Liver (tissue), 9 donors: ENCODE measurements around the gene KRT26. TPM values are rescaled to one million over a fixed set of nuclear protein-coding genes. Genes with fewer than 3 reads are reported as not detected.

ENCODE experiments used
- DNase-seq: peaks from one replicate; pipeline ENCODE4 v3.0.0-alpha.2; 2017; ENCODE audit warnings: low spot score
- H3K27ac ChIP-seq, 2 donors: one replicate each; pipeline ENCODE4 v1.7.0; 2013; ENCODE audit warnings: inconsistent platforms in 2 of 2, low read length in 2 of 2, control low read depth in 1 of 2, low read depth in 1 of 2, mild to moderate bottlenecking in 1 of 2
- H3K27me3 ChIP-seq, 4 donors: one replicate each; pipeline versions ENCODE4 v1.6.1 to v1.7.0; 2013; ENCODE audit warnings: low read length in 3 of 4, inconsistent platforms in 1 of 4, mild to moderate bottlenecking in 1 of 4, moderate library complexity in 1 of 4; ENCODE audit not compliant: control insufficient read depth in 4 of 4, insufficient read depth in 4 of 4
- H3K36me3 ChIP-seq, 4 donors: one replicate each; pipeline versions ENCODE4 v1.6.1 to v1.7.0; 2013; ENCODE audit warnings: low read length in 3 of 4, mild to moderate bottlenecking in 3 of 4, low read depth in 1 of 4, moderate library complexity in 1 of 4; ENCODE audit not compliant: control insufficient read depth in 4 of 4, insufficient read depth in 3 of 4
- H3K4me1 ChIP-seq, 4 donors: one replicate each; pipeline versions ENCODE4 v1.6.1 to v1.7.0; 2013; ENCODE audit warnings: low read length in 3 of 4, mild to moderate bottlenecking in 3 of 4, moderate library complexity in 1 of 4; ENCODE audit not compliant: control insufficient read depth in 4 of 4, insufficient read depth in 4 of 4
- H3K4me3 ChIP-seq, 3 donors: one replicate each; pipeline versions ENCODE4 v1.6.1 to v1.7.0; 2013; ENCODE audit warnings: low read length in 3 of 3, control low read depth in 1 of 3, low read depth in 1 of 3, mild to moderate bottlenecking in 1 of 3
- H3K9ac ChIP-seq, 2 donors: one replicate each; pipeline ENCODE4 v1.7.0; 2013; ENCODE audit warnings: low read length in 2 of 2, mild to moderate bottlenecking in 2 of 2, moderate library complexity in 2 of 2, control low read depth in 1 of 2, low read depth in 1 of 2
- H3K9me3 ChIP-seq, 4 donors: one replicate each; pipeline versions ENCODE4 v1.6.1 to v1.7.0; 2013; ENCODE audit warnings: low read length in 3 of 4; ENCODE audit not compliant: control insufficient read depth in 4 of 4
- ATF3 ChIP-seq: IDR thresholded peaks from 2 replicates; pipeline ENCODE4 v1.6.1; 2016; ENCODE audit warnings: antibody characterized with exemption
- CTCF ChIP-seq: fragments of 150-350 bp; IDR thresholded peaks from 2 replicates; pipeline ENCODE4 v1.5.1; 2017; ENCODE audit warnings: improper control_type of control experiment, low read depth, low read length; ENCODE audit not compliant: missing input control
- EGR1 ChIP-seq, 2 donors: IDR thresholded peaks; 2 replicates each; pipeline ENCODE4 v1.6.1; 2016 to 2018; ENCODE audit warnings: antibody characterized with exemption in 2 of 2, low read depth in 2 of 2
- FOXA1 ChIP-seq: IDR thresholded peaks from 2 replicates; pipeline ENCODE4 v1.6.1; 2016; ENCODE audit warnings: antibody characterized with exemption
- FOXA2 ChIP-seq: IDR thresholded peaks from 2 replicates; pipeline ENCODE4 v1.6.1; 2016; ENCODE audit warnings: antibody characterized with exemption
- GABPA ChIP-seq, 2 donors: IDR thresholded peaks in 1 of 2; conservative IDR thresholded peaks in 1 of 2; 2 replicates each; pipeline ENCODE4 v1.6.1; 2016; ENCODE audit warnings: antibody characterized with exemption in 2 of 2, mild to moderate bottlenecking in 1 of 2, moderate library complexity in 1 of 2
- HNF4A ChIP-seq, 2 donors: conservative IDR thresholded peaks; 2 replicates each; pipeline ENCODE4 v1.6.1; 2016; ENCODE audit warnings: antibody characterized with exemption in 2 of 2, mild to moderate bottlenecking in 2 of 2
- HNF4G ChIP-seq: IDR thresholded peaks from 2 replicates; pipeline ENCODE4 v1.6.1; 2016; ENCODE audit warnings: antibody characterized with exemption
- JUND ChIP-seq, 2 donors: IDR thresholded peaks; 2 replicates each; pipeline ENCODE4 v1.6.1; 2016; ENCODE audit warnings: antibody characterized with exemption in 2 of 2
- MAX ChIP-seq: IDR thresholded peaks from 2 replicates; pipeline ENCODE4 v1.6.1; 2016; ENCODE audit warnings: antibody characterized with exemption
- NR2F2 ChIP-seq: IDR thresholded peaks from 2 replicates; pipeline ENCODE4 v1.6.1; 2016; ENCODE audit warnings: antibody characterized with exemption
- RAD21 ChIP-seq, 2 donors: IDR thresholded peaks; 2 replicates each; pipeline ENCODE4 v1.6.1; 2016; ENCODE audit warnings: antibody characterized with exemption in 2 of 2, mild to moderate bottlenecking in 2 of 2
- REST ChIP-seq: IDR thresholded peaks from 2 replicates; pipeline ENCODE4 v1.6.1; 2016; ENCODE audit warnings: antibody characterized with exemption, mild to moderate bottlenecking
- RXRA ChIP-seq, 2 donors: IDR thresholded peaks; 2 replicates each; pipeline ENCODE4 v1.6.1; 2017 to 2018; ENCODE audit warnings: antibody characterized with exemption in 2 of 2, mild to moderate bottlenecking in 1 of 2
- SP1 ChIP-seq: IDR thresholded peaks from 2 replicates; pipeline ENCODE4 v1.6.1; 2018; ENCODE audit warnings: antibody characterized with exemption, mild to moderate bottlenecking
- TAF1 ChIP-seq: conservative IDR thresholded peaks from 2 replicates; pipeline ENCODE4 v1.6.1; 2016; ENCODE audit warnings: antibody characterized with exemption, mild to moderate bottlenecking
- YY1 ChIP-seq: IDR thresholded peaks from 2 replicates; pipeline ENCODE4 v1.6.1; 2016; ENCODE audit warnings: antibody characterized with exemption, mild to moderate bottlenecking
- WGBS: extraction: QIAGEN DNeasy Blood & Tissue Kit; methylation state at CpG from one replicate; pipeline ENCODE4 v1.1.7; 2013; 5-methylcytosine and 5-hydroxymethylcytosine counted together
- polyA plus RNA-seq, 2 donors: library from polyadenylated mRNA; stranded (reverse) in 1 of 2; unstranded in 1 of 2; fragments of 200-250 nt in 1 of 2; fragments of >200 nt in 1 of 2; fragmentation: Nextera tagmentation in 1 of 2; extraction: Ambion mirVana in 1 of 2; gene quantifications; one replicate each; pipeline versions ENCODE4 v1.2.1 to v1.2.3, GENCODE V29; 2013 to 2015
- total RNA-seq, 2 donors: library from RNA; depleted of rRNA; stranded (reverse); fragments of >200 nt; gene quantifications; one replicate each; pipeline ENCODE4 v1.2.3, GENCODE V29; 2014
- donor health status: healthy.
- donor health status: healthy.
- donor health status: healthy.
- donor health status: healthy.
- donor health status: healthy.

Gene KRT26
- total and polyA plus RNA-seq, 4 donors, result not detected

GRCh38 chr17:40799859-40800258 lies 27.9 kb upstream of the KRT26 start, which contains the start of gene KRT28:
TSS of gene KRT28 (minus strand) at chr17:40799959. CDS start at chr17:40799893, 66 bp downstream.
- 70% methylated on average over 3 of the region's 3 CpGs for WGBS
- peaks cover 0 to 10% (median 1%) of the 10 kb centered on the region in 4 donors for H3K27me3 ChIP-seq
- peaks cover 0 to 6% (median 2%) of the 10 kb centered on the region in 4 donors for H3K4me1 ChIP-seq

GRCh38 chr17:40796846-40797245 lies 24.8 kb upstream of the KRT26 start:
- no peaks in the 10 kb centered on the region for H3K36me3 ChIP-seq
- no peaks in the 10 kb centered on the region for H3K4me1 ChIP-seq
- no peak overlapping the region for H3K27ac ChIP-seq
- H3K9me3 ChIP-seq, result no peaks in the 10 kb centered on the region
- WGBS, result 74% methylated on average over 27 of the region's 27 CpGs
- no peak overlapping the region for H3K4me3 ChIP-seq
- DNase-seq, result no peak
- peaks cover 0 to 13% (median 1%) of the 10 kb centered on the region in 4 donors for H3K27me3 ChIP-seq
- TF ChIP-seq EGR1 (IDR thresholded peaks at IDR 0.05; ENCODE audit: low read depth in 2 of 2) (no peak), SP1 (no peak), RXRA (IDR thresholded peaks at IDR 0.05) (no peak), YY1 (no peak), ATF3 (no peak), FOXA2 (no peak), RAD21 (IDR thresholded peaks at IDR 0.05) (no peak), NR2F2 (no peak), HNF4A (conservative IDR thresholded peaks at IDR 0.05) (no peak), CTCF (no peak)
- H3K9ac ChIP-seq, result no peak overlapping the region

More at GRCh38 chr17:40799859-40800258, 27.9 kb upstream of the KRT26 start, which contains the start of gene KRT28:
- H3K9me3 ChIP-seq, result no peaks in the 10 kb centered on the region
- H3K9ac ChIP-seq, result no peak within 1 kb of the TSS
- no peaks in the 10 kb centered on the region for H3K36me3 ChIP-seq
- DNase-seq, result no peak
- TF ChIP-seq ATF3 (no peak), YY1 (no peak)
- no peak within 1 kb of the TSS for H3K27ac ChIP-seq
- H3K4me3 ChIP-seq, result no peak within 1 kb of the TSS

- 70% methylated on average over 10 of the region's 10 CpGs for WGBS
- Histone ChIP-seq H3K4me1 (no peaks in the 10 kb centered on the region), H3K9me3 (no peaks in the 10 kb centered on the region), H3K4me3 (no peak overlapping the region), H3K27ac (no peak overlapping the region), H3K27me3 (peaks cover 0 to 4% (median 0%) of the 10 kb centered on the region in 4 donors), H3K9ac (no peak overlapping the region), H3K36me3 (no peaks in the 10 kb centered on the region)
- DNase-seq, result no peak
- TF ChIP-seq EGR1 (IDR thresholded peaks at IDR 0.05; ENCODE audit: low read depth in 2 of 2) (no peak), GABPA (IDR thresholded peaks at IDR 0.05 in 1 of 2, conservative IDR thresholded peaks at IDR 0.05 in 1 of 2) (no peak), SP1 (no peak), NR2F2 (no peak), HNF4G (no peak), REST (no peak), MAX (no peak), RXRA (IDR thresholded peaks at IDR 0.05) (no peak), CTCF (no peak), HNF4A (conservative IDR thresholded peaks at IDR 0.05) (no peak), FOXA1 (no peak), TAF1 (no peak), YY1 (no peak), FOXA2 (no peak), ATF3 (no peak), JUND (IDR thresholded peaks at IDR 0.05) (no peak)
Measured at GRCh38 chr17:40795019-40795667, 23.1 kb upstream of the KRT26 start.
